HEK293 (cell line): Measurements from ENCODE around the gene VAMP8.

Experiments used
- EGR2 ChIP-seq: fragments of 450-650 bp; formaldehyde crosslinking; IDR thresholded peaks from 2 replicates; pipeline ENCODE4 v1.5.1; 2016; ENCODE audit warnings: low read depth, missing biosample characterization, missing genetic modification characterization
- GLI2 ChIP-seq: fragments of 450-650 bp; formaldehyde crosslinking; IDR thresholded peaks from 2 replicates; pipeline ENCODE4; 2017; ENCODE audit warnings: missing biosample characterization, missing genetic modification characterization, low read depth, borderline replicate concordance
- GLIS2 ChIP-seq: fragments of 450-650 bp; formaldehyde crosslinking; IDR thresholded peaks from 2 replicates; pipeline ENCODE4 v1.5.1; 2016; ENCODE audit warnings: missing biosample characterization, missing genetic modification characterization
- KLF1 ChIP-seq: fragments of 450-650 bp; formaldehyde crosslinking; IDR thresholded peaks from 2 replicates; pipeline ENCODE4 v1.5.1; 2016; ENCODE audit warnings: missing biosample characterization, missing genetic modification characterization
- KLF8 ChIP-seq: fragments of 450-650 bp; formaldehyde crosslinking; IDR thresholded peaks from 2 replicates; pipeline ENCODE4 v1.5.1; 2016; ENCODE audit warnings: missing biosample characterization, missing genetic modification characterization
- KLF9 ChIP-seq: fragments of 450-650 bp; formaldehyde crosslinking; IDR thresholded peaks from 2 replicates; pipeline ENCODE4 v1.5.1; 2016; ENCODE audit warnings: missing biosample characterization, missing genetic modification characterization, low read depth
- MEIS1 ChIP-seq: sonication (generic); formaldehyde crosslinking; IDR thresholded peaks from 2 replicates; pipeline ENCODE4 v1.8.1; 2022; ENCODE audit warnings: missing genetic modification reagents, mild to moderate bottlenecking, borderline replicate concordance
- OSR2 ChIP-seq: fragments of 450-650 bp; formaldehyde crosslinking; IDR thresholded peaks from 2 replicates; pipeline ENCODE4 v1.5.1; 2016; ENCODE audit warnings: missing biosample characterization, missing genetic modification characterization
- OVOL3 ChIP-seq: fragments of 450-650 bp; formaldehyde crosslinking; IDR thresholded peaks from 2 replicates; pipeline ENCODE4 v1.5.1; 2016; ENCODE audit warnings: missing biosample characterization, missing genetic modification characterization
- SCRT1 ChIP-seq: fragments of 450-650 bp; formaldehyde crosslinking; IDR thresholded peaks from 2 replicates; pipeline ENCODE4 v1.5.1; 2016; ENCODE audit warnings: missing biosample characterization, missing genetic modification characterization, borderline replicate concordance
- ZBTB20 ChIP-seq: fragments of 450-650 bp; formaldehyde crosslinking; IDR thresholded peaks from 2 replicates; pipeline ENCODE4 v1.5.1; 2016; ENCODE audit warnings: missing biosample characterization, missing genetic modification characterization
- ZBTB48 ChIP-seq: fragments of 450-650 bp; formaldehyde crosslinking; IDR thresholded peaks from 2 replicates; pipeline ENCODE4 v1.5.1; 2016; ENCODE audit warnings: missing biosample characterization, missing genetic modification characterization
- ZBTB8A ChIP-seq: fragments of 450-650 bp; formaldehyde crosslinking; IDR thresholded peaks from 2 replicates; pipeline ENCODE4 v1.5.1; 2016; ENCODE audit warnings: missing biosample characterization, missing genetic modification characterization
- ZIC2 ChIP-seq: fragments of 450-650 bp; formaldehyde crosslinking; IDR thresholded peaks from 2 replicates; pipeline ENCODE4 v1.5.1; 2016; ENCODE audit warnings: missing biosample characterization, missing genetic modification characterization
- ZNF121 ChIP-seq: fragments of 450-650 bp; formaldehyde crosslinking; IDR thresholded peaks from 2 replicates; pipeline ENCODE4 v1.5.1; 2016; ENCODE audit warnings: missing biosample characterization, missing genetic modification characterization
- ZNF2 ChIP-seq: fragments of 450-650 bp; formaldehyde crosslinking; IDR thresholded peaks from 2 replicates; pipeline ENCODE4 v1.5.1; 2016; ENCODE audit warnings: missing biosample characterization, missing genetic modification characterization
- ZNF221 ChIP-seq: fragments of 450-650 bp; formaldehyde crosslinking; IDR thresholded peaks from 2 replicates; pipeline ENCODE4 v1.5.1; 2017; ENCODE audit warnings: missing biosample characterization, missing genetic modification characterization, borderline replicate concordance
- ZNF223 ChIP-seq: fragments of 450-650 bp; formaldehyde crosslinking; IDR thresholded peaks from 2 replicates; pipeline ENCODE4 v1.5.1; 2016; ENCODE audit warnings: missing biosample characterization, missing genetic modification characterization
- ZNF23 ChIP-seq: fragments of 450-650 bp; formaldehyde crosslinking; IDR thresholded peaks from 2 replicates; pipeline ENCODE4 v1.5.1; 2016; ENCODE audit warnings: missing biosample characterization, missing genetic modification characterization, borderline replicate concordance
- ZNF426 ChIP-seq: fragments of 450-650 bp; formaldehyde crosslinking; IDR thresholded peaks from 2 replicates; pipeline ENCODE4 v1.5.1; 2017; ENCODE audit warnings: missing biosample characterization, missing genetic modification characterization, mild to moderate bottlenecking, inconsistent platforms, moderate library complexity
- ZNF48 ChIP-seq: fragments of 450-650 bp; formaldehyde crosslinking; IDR thresholded peaks from 2 replicates; pipeline ENCODE4 v1.5.1; 2016; ENCODE audit warnings: missing biosample characterization, missing genetic modification characterization
- ZNF510 ChIP-seq: fragments of 450-650 bp; formaldehyde crosslinking; IDR thresholded peaks from 2 replicates; pipeline ENCODE4 v1.5.1; 2018; ENCODE audit warnings: mild to moderate bottlenecking, missing genetic modification characterization, missing biosample characterization; ENCODE audit not compliant: insufficient replicate concordance
- ZNF561 ChIP-seq: fragments of 450-650 bp; IDR thresholded peaks from 2 replicates; pipeline ENCODE4 v1.5.1; 2018; ENCODE audit warnings: missing biosample characterization, missing genetic modification characterization, borderline replicate concordance
- ZNF596 ChIP-seq: fragments of 450-650 bp; IDR thresholded peaks from 2 replicates; pipeline ENCODE4 v1.5.0; 2018; ENCODE audit warnings: missing biosample characterization, mild to moderate bottlenecking, missing genetic modification characterization, moderate library complexity
- ZNF654 ChIP-seq: fragments of 450-650 bp; formaldehyde crosslinking; IDR thresholded peaks from 2 replicates; pipeline ENCODE4 v1.5.1; 2016; ENCODE audit warnings: low read depth, missing biosample characterization, missing genetic modification characterization
- ZNF658 ChIP-seq: fragments of 450-650 bp; formaldehyde crosslinking; IDR thresholded peaks from 2 replicates; pipeline ENCODE4; 2016; ENCODE audit warnings: missing biosample characterization, missing genetic modification characterization
- TF ChIP-seq, protein P1 (sequence below): fragments of 450-650 bp; formaldehyde crosslinking; IDR thresholded peaks from 2 replicates; pipeline ENCODE4 v1.5.1; 2016; ENCODE audit warnings: missing biosample characterization, missing genetic modification characterization
- TF ChIP-seq, protein P2 (sequence below): fragments of 450-650 bp; formaldehyde crosslinking; IDR thresholded peaks from 2 replicates; pipeline ENCODE4 v1.5.1; 2016; ENCODE audit warnings: missing biosample characterization, missing genetic modification characterization, low read depth
- TF ChIP-seq, protein P3 (sequence below): fragments of 450-650 bp; formaldehyde crosslinking; IDR thresholded peaks from 2 replicates; pipeline ENCODE4 v1.5.1; 2016; ENCODE audit warnings: missing biosample characterization, missing genetic modification characterization
- TF ChIP-seq, protein P4 (sequence below): fragments of 450-650 bp; formaldehyde crosslinking; IDR thresholded peaks from 2 replicates; pipeline ENCODE4 v1.5.1; 2016; ENCODE audit warnings: missing biosample characterization, missing genetic modification characterization
- TF ChIP-seq, protein P5 (sequence below): fragments of 450-650 bp; formaldehyde crosslinking; IDR thresholded peaks from 2 replicates; pipeline ENCODE4 v1.5.1; 2016; ENCODE audit warnings: missing biosample characterization, missing genetic modification characterization, low read depth

VAMP8 gene

DNA sequence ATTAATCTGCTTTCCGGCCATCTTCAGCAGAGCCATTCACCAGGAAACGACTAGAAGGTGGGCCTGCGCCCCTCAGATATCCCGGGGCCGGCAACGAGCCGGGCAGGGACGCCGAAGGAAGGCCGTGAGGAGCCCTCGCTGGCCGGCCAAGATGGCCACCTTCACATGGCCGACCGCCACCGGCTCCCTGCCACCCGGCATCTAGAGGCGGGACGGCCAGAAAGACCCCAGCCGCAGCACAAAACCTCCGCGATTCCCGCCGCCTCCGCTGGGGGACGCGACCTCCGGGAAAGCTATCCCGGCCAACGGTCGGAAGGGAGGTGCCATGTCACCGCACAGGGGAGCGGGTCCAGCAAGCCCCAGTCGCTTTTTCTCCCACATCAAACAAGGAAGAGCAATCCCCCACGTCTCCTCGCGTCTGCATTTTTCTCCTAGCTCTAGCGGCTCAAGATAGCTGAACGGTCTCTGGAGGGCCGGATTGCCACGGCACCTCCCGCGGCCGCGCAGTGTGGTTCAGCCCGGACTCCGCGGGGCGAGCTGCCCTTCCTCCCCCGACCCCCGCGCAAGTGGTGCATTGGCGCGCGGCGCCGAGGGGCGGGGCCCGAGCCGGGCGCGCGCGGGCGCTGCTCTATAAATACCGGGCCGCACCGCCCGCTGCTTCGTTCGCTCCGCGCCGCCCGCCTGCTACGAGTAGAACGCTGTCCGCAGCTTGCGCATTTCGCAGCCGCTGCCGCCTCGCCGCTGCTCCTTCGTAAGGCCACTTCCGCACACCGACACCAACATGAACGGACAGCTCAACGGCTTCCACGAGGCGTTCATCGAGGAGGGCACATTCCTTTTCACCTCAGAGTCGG, 38.7 kb upstream of the VAMP8 start, which contains the start of gene MAT2A (continued):
- peak; percentile 100 for TF ChIP-seq GLIS2 (tag by site-specific recombination)
- no peak for TF ChIP-seq ZNF426 (tag by site-specific recombination)
- no peak for TF ChIP-seq KLF1
- TF ChIP-seq GLI2 (tag by site-specific recombination): peak; percentile 14; the same call in 1 of the 2 replicates
- no peak for TF ChIP-seq ZNF221 (tag by site-specific recombination)
- TF ChIP-seq ZNF658 (tag by site-specific recombination): no peak
- TF ChIP-seq MEIS1 (CRISPR knock-in tag): no peak
- no peak for TF ChIP-seq ZNF223 (tag by site-specific recombination)
- no peak; the same call in none of the 2 replicates for TF ChIP-seq ZBTB8A (tag by site-specific recombination)
- TF ChIP-seq ZBTB48 (tag by site-specific recombination): peak; percentile 59
- TF ChIP-seq ZNF654 (tag by site-specific recombination): no peak
- no peak for TF ChIP-seq OSR2 (tag by site-specific recombination)
- TF ChIP-seq ZNF23 (tag by site-specific recombination): no peak
- TF ChIP-seq, protein P1, sequence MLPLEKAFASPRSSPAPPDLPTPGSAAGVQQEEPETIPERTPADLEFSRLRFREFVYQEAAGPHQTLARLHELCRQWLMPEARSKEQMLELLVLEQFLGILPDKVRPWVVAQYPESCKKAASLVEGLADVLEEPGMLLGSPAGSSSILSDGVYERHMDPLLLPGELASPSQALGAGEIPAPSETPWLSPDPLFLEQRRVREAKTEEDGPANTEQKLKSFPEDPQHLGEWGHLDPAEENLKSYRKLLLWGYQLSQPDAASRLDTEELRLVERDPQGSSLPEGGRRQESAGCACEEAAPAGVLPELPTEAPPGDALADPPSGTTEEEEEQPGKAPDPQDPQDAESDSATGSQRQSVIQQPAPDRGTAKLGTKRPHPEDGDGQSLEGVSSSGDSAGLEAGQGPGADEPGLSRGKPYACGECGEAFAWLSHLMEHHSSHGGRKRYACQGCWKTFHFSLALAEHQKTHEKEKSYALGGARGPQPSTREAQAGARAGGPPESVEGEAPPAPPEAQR (tag by site-specific recombination): 0 out of 2 replicates have a peak, but pooled peaks have one; percentile 12
- 0 out of 2 replicates have a peak, but pooled peaks have one; percentile 52 for TF ChIP-seq ZBTB20 (tag by site-specific recombination)
- TF ChIP-seq, protein P2, sequence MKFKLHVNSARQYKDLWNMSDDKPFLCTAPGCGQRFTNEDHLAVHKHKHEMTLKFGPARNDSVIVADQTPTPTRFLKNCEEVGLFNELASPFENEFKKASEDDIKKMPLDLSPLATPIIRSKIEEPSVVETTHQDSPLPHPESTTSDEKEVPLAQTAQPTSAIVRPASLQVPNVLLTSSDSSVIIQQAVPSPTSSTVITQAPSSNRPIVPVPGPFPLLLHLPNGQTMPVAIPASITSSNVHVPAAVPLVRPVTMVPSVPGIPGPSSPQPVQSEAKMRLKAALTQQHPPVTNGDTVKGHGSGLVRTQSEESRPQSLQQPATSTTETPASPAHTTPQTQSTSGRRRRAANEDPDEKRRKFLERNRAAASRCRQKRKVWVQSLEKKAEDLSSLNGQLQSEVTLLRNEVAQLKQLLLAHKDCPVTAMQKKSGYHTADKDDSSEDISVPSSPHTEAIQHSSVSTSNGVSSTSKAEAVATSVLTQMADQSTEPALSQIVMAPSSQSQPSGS: no peak
- TF ChIP-seq ZNF596 (tag by site-specific recombination): no peak
- TF ChIP-seq, protein P3, sequence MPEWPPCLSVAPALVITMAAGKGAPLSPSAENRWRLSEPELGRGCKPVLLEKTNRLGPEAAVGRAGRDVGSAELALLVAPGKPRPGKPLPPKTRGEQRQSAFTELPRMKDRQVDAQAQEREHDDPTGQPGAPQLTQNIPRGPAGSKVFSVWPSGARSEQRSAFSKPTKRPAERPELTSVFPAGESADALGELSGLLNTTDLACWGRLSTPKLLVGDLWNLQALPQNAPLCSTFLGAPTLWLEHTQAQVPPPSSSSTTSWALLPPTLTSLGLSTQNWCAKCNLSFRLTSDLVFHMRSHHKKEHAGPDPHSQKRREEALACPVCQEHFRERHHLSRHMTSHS: no peak
- no peak for TF ChIP-seq KLF9
- peak; percentile 86 for TF ChIP-seq ZNF121 (tag by site-specific recombination)
- TF ChIP-seq OVOL3 (tag by site-specific recombination): no peak
- no peak for TF ChIP-seq SCRT1 (tag by site-specific recombination)
- TF ChIP-seq EGR2 (tag by site-specific recombination): no peak; the same call in 1 of the 2 replicates
- peak; percentile 65; the same call in 1 of the 2 replicates for TF ChIP-seq KLF8 (tag by site-specific recombination)
- no peak; the same call in 1 of the 2 replicates for TF ChIP-seq ZNF2 (tag by site-specific recombination)
- TF ChIP-seq ZNF510 (tag by site-specific recombination): no peak
- TF ChIP-seq, protein P4, sequence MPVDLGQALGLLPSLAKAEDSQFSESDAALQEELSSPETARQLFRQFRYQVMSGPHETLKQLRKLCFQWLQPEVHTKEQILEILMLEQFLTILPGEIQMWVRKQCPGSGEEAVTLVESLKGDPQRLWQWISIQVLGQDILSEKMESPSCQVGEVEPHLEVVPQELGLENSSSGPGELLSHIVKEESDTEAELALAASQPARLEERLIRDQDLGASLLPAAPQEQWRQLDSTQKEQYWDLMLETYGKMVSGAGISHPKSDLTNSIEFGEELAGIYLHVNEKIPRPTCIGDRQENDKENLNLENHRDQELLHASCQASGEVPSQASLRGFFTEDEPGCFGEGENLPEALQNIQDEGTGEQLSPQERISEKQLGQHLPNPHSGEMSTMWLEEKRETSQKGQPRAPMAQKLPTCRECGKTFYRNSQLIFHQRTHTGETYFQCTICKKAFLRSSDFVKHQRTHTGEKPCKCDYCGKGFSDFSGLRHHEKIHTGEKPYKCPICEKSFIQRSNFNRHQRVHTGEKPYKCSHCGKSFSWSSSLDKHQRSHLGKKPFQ (tag by site-specific recombination): no peak
- TF ChIP-seq, protein P5, sequence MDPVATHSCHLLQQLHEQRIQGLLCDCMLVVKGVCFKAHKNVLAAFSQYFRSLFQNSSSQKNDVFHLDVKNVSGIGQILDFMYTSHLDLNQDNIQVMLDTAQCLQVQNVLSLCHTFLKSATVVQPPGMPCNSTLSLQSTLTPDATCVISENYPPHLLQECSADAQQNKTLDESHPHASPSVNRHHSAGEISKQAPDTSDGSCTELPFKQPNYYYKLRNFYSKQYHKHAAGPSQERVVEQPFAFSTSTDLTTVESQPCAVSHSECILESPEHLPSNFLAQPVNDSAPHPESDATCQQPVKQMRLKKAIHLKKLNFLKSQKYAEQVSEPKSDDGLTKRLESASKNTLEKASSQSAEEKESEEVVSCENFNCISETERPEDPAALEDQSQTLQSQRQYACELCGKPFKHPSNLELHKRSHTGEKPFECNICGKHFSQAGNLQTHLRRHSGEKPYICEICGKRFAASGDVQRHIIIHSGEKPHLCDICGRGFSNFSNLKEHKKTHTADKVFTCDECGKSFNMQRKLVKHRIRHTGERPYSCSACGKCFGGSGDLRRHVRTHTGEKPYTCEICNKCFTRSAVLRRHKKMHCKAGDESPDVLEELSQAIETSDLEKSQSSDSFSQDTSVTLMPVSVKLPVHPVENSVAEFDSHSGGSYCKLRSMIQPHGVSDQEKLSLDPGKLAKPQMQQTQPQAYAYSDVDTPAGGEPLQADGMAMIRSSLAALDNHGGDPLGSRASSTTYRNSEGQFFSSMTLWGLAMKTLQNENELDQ (tag by site-specific recombination): peak; percentile 66; the same call in 1 of the 2 replicates
- no peak for TF ChIP-seq ZNF48
- TF ChIP-seq ZIC2: no peak; the same call in none of the 2 replicates
- TF ChIP-seq ZNF561: peak; percentile 50; the same call in 1 of the 2 replicates
